NT2/D1 (cell line): Measurements from ENCODE around the gene SUZ12.

Experiments used
- YY1 ChIP-seq: IDR thresholded peaks from 2 replicates; pipeline ENCODE4 v1.6.1; 2011; ENCODE audit not compliant: insufficient read length, insufficient read depth
- ZNF274 ChIP-seq: IDR thresholded peaks from 2 replicates; pipeline ENCODE4 v1.6.1; 2011; ENCODE audit warnings: mild to moderate bottlenecking, low read depth, low read length

DNA sequence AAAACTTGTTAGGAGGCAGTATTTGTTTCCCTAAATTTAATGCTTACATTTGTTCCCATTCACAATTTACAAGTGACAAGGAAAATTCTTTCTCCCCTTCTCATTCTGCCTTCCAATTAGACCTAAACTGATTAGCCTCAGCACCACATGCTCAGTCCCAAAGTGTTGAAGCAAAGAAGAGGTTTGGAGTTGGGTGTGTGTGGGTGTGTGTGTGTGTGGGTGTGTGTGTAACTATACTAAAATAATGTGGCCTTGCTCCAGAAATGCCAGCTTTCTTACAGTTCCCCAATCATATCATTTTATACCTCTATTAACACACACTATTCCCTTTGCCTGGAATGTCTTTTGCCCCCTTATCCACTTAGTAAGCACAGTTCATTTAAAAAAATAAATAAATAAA is 28.4 kb upstream of the SUZ12 start:
- no peak for TF ChIP-seq ZNF274
- no peak for TF ChIP-seq YY1
